Measurements from ENCODE around the gene ZIM2. TPM values are rescaled to one million over a fixed set of nuclear protein-coding genes. Genes with fewer than 3 reads are reported as not detected.
A peak's percentile ranks its signal among the peaks of the same experiment; 100 is the strongest.

Gene ZIM2
- total RNA-seq, 6 donors from 2014 or later, result 0.30 to 1.0 TPM; not detected in 4

DNA sequence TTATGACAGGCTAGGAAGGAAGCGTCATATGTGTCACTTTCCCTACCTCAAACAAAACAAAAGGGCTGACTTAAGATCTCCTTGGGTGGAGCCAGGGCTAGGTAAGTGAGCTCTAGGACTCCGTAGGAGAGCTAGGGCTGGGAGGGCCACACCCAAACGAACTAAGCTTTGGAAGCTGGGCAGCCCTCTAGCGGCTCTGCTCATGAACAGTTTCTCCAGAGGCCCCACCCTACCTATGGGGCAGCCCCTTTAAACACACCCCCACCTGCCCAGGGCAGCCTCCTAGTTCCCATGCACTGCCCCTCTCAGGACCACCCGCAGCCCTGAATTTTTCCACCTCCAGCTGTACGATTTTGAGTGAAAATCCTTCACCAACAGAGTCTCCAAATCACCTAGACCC, 3.5 kb downstream of the ZIM2 start:
- no peaks in the 10 kb centered on the region for H3K27me3 ChIP-seq
- H3K27ac ChIP-seq, result peak overlapping the region in 2 of 4 donors; percentile 14 to 80
- TF ChIP-seq POLR2AphosphoS5 (IDR thresholded peaks at IDR 0.05), result no peak
- TF ChIP-seq POLR2A (IDR thresholded peaks at IDR 0.05), result no peak
- TF ChIP-seq, protein P1, sequence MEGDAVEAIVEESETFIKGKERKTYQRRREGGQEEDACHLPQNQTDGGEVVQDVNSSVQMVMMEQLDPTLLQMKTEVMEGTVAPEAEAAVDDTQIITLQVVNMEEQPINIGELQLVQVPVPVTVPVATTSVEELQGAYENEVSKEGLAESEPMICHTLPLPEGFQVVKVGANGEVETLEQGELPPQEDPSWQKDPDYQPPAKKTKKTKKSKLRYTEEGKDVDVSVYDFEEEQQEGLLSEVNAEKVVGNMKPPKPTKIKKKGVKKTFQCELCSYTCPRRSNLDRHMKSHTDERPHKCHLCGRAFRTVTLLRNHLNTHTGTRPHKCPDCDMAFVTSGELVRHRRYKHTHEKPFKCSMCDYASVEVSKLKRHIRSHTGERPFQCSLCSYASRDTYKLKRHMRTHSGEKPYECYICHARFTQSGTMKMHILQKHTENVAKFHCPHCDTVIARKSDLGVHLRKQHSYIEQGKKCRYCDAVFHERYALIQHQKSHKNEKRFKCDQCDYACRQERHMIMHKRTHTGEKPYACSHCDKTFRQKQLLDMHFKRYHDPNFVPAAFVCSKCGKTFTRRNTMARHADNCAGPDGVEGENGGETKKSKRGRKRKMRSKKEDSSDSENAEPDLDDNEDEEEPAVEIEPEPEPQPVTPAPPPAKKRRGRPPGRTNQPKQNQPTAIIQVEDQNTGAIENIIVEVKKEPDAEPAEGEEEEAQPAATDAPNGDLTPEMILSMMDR (IDR thresholded peaks at IDR 0.05), result no peak
- TF ChIP-seq EP300 (IDR thresholded peaks at IDR 0.05), result no peak
- DNase-seq (peak in 1 of 2 donors; percentile 22), ATAC-seq (ENCODE audit: low FRiP score in 2 of 2) (no peak)
- WGBS, 2 donors, result 31 to 52% methylated on average over 5 to 6 of the region's 6 CpGs
- H3K36me3 ChIP-seq, result no peaks in the 10 kb centered on the region
- peaks cover 0 to 9% (median 2%) of the 10 kb centered on the region in 4 donors for H3K4me1 ChIP-seq
- H3K9me3 ChIP-seq, result peaks cover 0 to 32% (median 14%) of the 10 kb centered on the region in 4 donors
- peak overlapping the region in 3 of 4 donors; percentile 31 to 56 (median 40) for H3K4me3 ChIP-seq

DNA sequence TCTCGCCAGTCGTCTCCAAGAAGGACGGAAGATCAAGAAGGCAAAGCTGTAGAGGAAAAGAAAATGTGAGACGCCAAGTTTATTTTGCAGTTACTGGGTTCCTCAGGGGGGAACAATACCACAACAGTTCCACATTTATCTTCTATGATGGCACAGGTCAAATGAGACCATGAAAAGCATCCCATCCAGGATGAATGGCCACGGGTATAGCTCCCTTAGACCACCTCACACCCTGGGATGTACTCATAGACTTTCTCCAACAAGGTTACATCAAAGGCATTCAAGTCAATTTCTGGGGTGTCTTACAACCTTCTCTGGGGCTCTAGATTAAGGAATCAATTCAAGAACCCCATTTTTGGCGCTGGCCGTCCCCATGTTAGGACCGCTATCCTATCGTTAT, 4.5 kb downstream of the ZIM2 start:
- H3K9me3 ChIP-seq, result peaks cover 0 to 32% (median 13%) of the 10 kb centered on the region in 4 donors
- H3K4me1 ChIP-seq, result peaks cover 0 to 9% (median 4%) of the 10 kb centered on the region in 4 donors
- H3K27ac ChIP-seq, result no peak overlapping the region
- ATAC-seq (ENCODE audit: low FRiP score in 2 of 2), result no peak
- DNase-seq, result no peak
- no peak for TF ChIP-seq POLR2AphosphoS5 (IDR thresholded peaks at IDR 0.05)
- no peak for TF ChIP-seq EP300 (IDR thresholded peaks at IDR 0.05)
- TF ChIP-seq, protein P1 (IDR thresholded peaks at IDR 0.05), result no peak
- no peak for TF ChIP-seq POLR2A (IDR thresholded peaks at IDR 0.05)
- H3K4me3 ChIP-seq, result no peak overlapping the region
- 89 to 90% methylated on average over 9 of the region's 9 CpGs for WGBS, 2 donors
- no peaks in the 10 kb centered on the region for H3K27me3 ChIP-seq
- H3K36me3 ChIP-seq, result no peaks in the 10 kb centered on the region

DNA sequence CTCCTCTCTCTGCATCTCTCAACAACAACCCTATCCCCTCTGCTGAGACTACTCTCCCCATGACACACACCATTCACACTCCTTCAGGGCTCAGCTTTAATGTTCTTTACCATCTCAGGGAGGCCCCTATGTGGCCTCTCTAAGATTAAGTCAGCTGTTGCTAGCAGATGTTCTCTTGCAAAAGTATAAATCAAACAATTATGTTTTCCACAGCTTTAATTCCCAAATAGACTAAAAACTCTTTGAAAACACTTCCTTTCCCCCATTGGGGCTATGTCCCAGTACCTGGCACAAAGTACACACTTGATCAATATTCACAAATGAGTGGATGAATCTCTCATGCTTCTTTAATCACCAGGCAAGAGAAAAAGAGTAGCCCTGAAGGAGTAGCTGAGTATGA, 5.1 kb downstream of the ZIM2 start:
- DNase-seq (no peak), ATAC-seq (ENCODE audit: low FRiP score in 2 of 2) (no peak)
- Histone ChIP-seq H3K27ac (no peak overlapping the region), H3K27me3 (no peaks in the 10 kb centered on the region), H3K9me3 (peaks cover 0 to 28% (median 12%) of the 10 kb centered on the region in 4 donors), H3K36me3 (no peaks in the 10 kb centered on the region), H3K4me3 (no peak overlapping the region), H3K4me1 (peaks cover 0 to 9% (median 4%) of the 10 kb centered on the region in 4 donors)
- TF ChIP-seq POLR2AphosphoS5 (IDR thresholded peaks at IDR 0.05) (no peak), EP300 (IDR thresholded peaks at IDR 0.05) (no peak)
- TF ChIP-seq, protein P1 (IDR thresholded peaks at IDR 0.05), result no peak

DNA sequence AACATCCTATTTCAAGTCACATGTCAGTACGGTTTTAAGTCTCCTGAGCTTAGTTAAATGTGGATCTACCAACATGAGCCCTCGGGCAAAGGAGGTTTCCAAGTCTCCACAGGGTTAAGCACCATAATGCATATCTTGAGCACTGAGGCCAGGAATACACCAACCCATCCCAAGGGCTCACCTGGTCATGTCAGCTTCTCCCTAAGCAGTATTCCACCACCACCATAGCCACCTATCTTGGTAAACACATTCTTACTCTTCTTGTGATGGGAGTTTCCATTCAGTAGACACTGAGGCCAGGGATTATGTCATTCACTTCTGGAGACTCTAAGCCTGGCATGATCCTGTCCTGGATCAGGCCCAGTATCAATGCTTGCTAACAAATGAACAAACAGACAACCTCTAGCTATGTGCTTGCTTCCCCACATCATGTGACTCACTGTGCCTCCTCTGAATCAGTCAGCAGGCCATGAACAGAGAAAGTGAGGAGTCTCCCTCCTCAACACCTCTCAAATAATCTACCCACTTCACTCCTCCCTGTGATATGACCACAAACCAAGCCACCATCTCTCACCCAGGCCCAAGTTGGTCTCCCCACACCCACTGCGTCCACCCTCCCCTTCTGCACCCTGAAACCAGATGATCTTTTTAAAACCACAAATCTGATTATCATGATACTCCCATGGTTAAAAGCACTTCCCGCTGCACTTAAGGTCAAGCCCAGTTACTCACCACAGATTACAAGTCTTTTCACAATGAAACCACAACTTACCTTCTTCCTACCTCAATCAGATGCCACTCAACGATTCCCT, 5.8 kb downstream of the ZIM2 start:
- WGBS, 2 donors, result 78 to 89% methylated on average over 5 of the region's 5 CpGs
- no peak for ATAC-seq (ENCODE audit: low FRiP score in 2 of 2)
- Histone ChIP-seq H3K4me1 (peaks cover 0 to 9% (median 2%) of the 10 kb centered on the region in 4 donors), H3K4me3 (no peak overlapping the region), H3K27ac (no peak overlapping the region), H3K27me3 (no peaks in the 10 kb centered on the region), H3K9me3 (peaks cover 0 to 23% (median 9%) of the 10 kb centered on the region in 4 donors), H3K36me3 (no peaks in the 10 kb centered on the region)
- no peak for TF ChIP-seq POLR2AphosphoS5 (IDR thresholded peaks at IDR 0.05)
- TF ChIP-seq, protein P1 (IDR thresholded peaks at IDR 0.05), result no peak
- TF ChIP-seq POLR2A (IDR thresholded peaks at IDR 0.05), result no peak
- no peak for TF ChIP-seq EP300 (IDR thresholded peaks at IDR 0.05)
- no peak for DNase-seq

Measured in upper lobe of left lung (tissue), 6 donors.